ENCODE measurements around the gene CHRNG.
A peak's percentile ranks its signal among the peaks of the same experiment; 100 is the strongest.

Gene CHRNG

GRCh38 chr2:232521098-232521497, 18.4 kb upstream of the CHRNG start:
- H3K9me3 ChIP-seq (ENCODE audit: control insufficient read depth, insufficient read depth, low read depth, low read length), result no peaks in the 10 kb centered on the region
- ChIA-PET CTCF (interaction anchor here (0.6 to 4.9 kb wide), 16 partner anchors 20 to 844 kb away, joined by 3 to 77 read pairs (median 4); no protein-coding TSS in a partner anchor), POLR2A (no interaction called here)
- TF ChIP-seq ZNF311 (tag by site-specific recombination; IDR thresholded peaks at IDR 0.05; ENCODE audit: borderline replicate concordance), result no peak
- no peak for TF ChIP-seq ZNF37A (tag by site-specific recombination; IDR thresholded peaks at IDR 0.05)
- TF ChIP-seq ZNF585B (tag by site-specific recombination; IDR thresholded peaks at IDR 0.05), result no peak
- no peak for TF ChIP-seq ZNF114 (tag by site-specific recombination; IDR thresholded peaks at IDR 0.05)
- no peak for TF ChIP-seq SP3 (tag by site-specific recombination; IDR thresholded peaks at IDR 0.05)
- no peak for TF ChIP-seq ZNF2 (tag by site-specific recombination; IDR thresholded peaks at IDR 0.05)
- no peak for TF ChIP-seq ZNF488 (tag by site-specific recombination; IDR thresholded peaks at IDR 0.05)
- TF ChIP-seq ZNF280D (tag by site-specific recombination; IDR thresholded peaks at IDR 0.05), result no peak
- no peak for TF ChIP-seq ZNF521 (tag by site-specific recombination; IDR thresholded peaks at IDR 0.05)
- no peak for TF ChIP-seq GLI4 (tag by site-specific recombination; IDR thresholded peaks at IDR 0.05)
- TF ChIP-seq REPIN1 (tag by site-specific recombination; IDR thresholded peaks at IDR 0.05; ENCODE audit: low read depth), result no peak
- TF ChIP-seq ZNF174 (tag by site-specific recombination; IDR thresholded peaks at IDR 0.05), result no peak
- H3K4me3 ChIP-seq (ENCODE audit: low read depth, low read length), result no peak overlapping the region
- no peak overlapping the region for H3K27ac ChIP-seq (ENCODE audit: extremely low read depth, low read depth, low read length)
- no peaks in the 10 kb centered on the region for H3K36me3 ChIP-seq (ENCODE audit: control insufficient read depth in 2 of 2, insufficient read depth in 1 of 2, low read length in 2 of 2)
- H3K4me1 ChIP-seq (ENCODE audit: control insufficient read depth, insufficient read depth, low read length), result no peaks in the 10 kb centered on the region; the same call in 1 of the 2 replicates

GRCh38 chr2:232521959-232522622, 17.4 kb upstream of the CHRNG start:
- H3K9me3 ChIP-seq (ENCODE audit: control insufficient read depth, insufficient read depth, low read depth, low read length), result no peaks in the 10 kb centered on the region
- H3K4me1 ChIP-seq (ENCODE audit: control insufficient read depth, insufficient read depth, low read length), result no peaks in the 10 kb centered on the region; the same call in 1 of the 2 replicates
- ChIA-PET POLR2A (interaction anchor here (0.6 kb wide), 1 partner anchor 787 kb away, joined by 5 read pairs; no protein-coding TSS in a partner anchor), CTCF (interaction anchor here (0.5 to 4.9 kb wide), 20 partner anchors 9 to 834 kb away, joined by 3 to 77 read pairs (median 3); no protein-coding TSS in a partner anchor)
- no peak overlapping the region for H3K27ac ChIP-seq (ENCODE audit: extremely low read depth, low read depth, low read length)
- no peaks in the 10 kb centered on the region for H3K36me3 ChIP-seq (ENCODE audit: control insufficient read depth in 2 of 2, insufficient read depth in 1 of 2, low read length in 2 of 2)
- H3K4me3 ChIP-seq (ENCODE audit: low read depth, low read length), result peak overlapping the region; percentile 6; the same call in 1 of the 2 replicates
- TF ChIP-seq GLIS1 (tag by site-specific recombination; IDR thresholded peaks at IDR 0.05), result peak; percentile 47; the same call in 1 of the 2 replicates
- TF ChIP-seq GLIS2 (tag by site-specific recombination; IDR thresholded peaks at IDR 0.05), result 0 out of 2 replicates have a peak, but pooled peaks have one; percentile 27
- TF ChIP-seq ZNF626 (tag by site-specific recombination; IDR thresholded peaks at IDR 0.05), result no peak
- TF ChIP-seq PATZ1 (tag by site-specific recombination; IDR thresholded peaks at IDR 0.05), result peak; percentile 39; the same call in 1 of the 2 replicates
- 0 out of 2 replicates have a peak, but pooled peaks have one; percentile 22 for TF ChIP-seq ZNF335 (tag by site-specific recombination; conservative IDR thresholded peaks at IDR 0.05)
- TF ChIP-seq HIC1 (tag by site-specific recombination; IDR thresholded peaks at IDR 0.05), result peak; percentile 78
- TF ChIP-seq ZNF692 (tag by site-specific recombination; IDR thresholded peaks at IDR 0.05), result peak; percentile 44; the same call in 1 of the 2 replicates
- TF ChIP-seq ZNF449 (tag by site-specific recombination; IDR thresholded peaks at IDR 0.05), result no peak
- peak; percentile 23; the same call in 1 of the 2 replicates for TF ChIP-seq ZNF561 (tag by site-specific recombination; IDR thresholded peaks at IDR 0.05; ENCODE audit: borderline replicate concordance)
- TF ChIP-seq ZIC2 (tag by site-specific recombination; IDR thresholded peaks at IDR 0.05), result peak; percentile 47; the same call in 1 of the 2 replicates
- TF ChIP-seq ZBTB8A (tag by site-specific recombination; IDR thresholded peaks at IDR 0.05), result 0 out of 2 replicates have a peak, but pooled peaks have one; percentile 31
